Kidney (tissue), 14 donors: ENCODE measurements around the gene NRCAM. TPM values are rescaled to one million over a fixed set of nuclear protein-coding genes. Genes with fewer than 3 reads are reported as not detected.

ENCODE experiments used
- DNase-seq, 5 donors: peaks; one replicate each; pipeline ENCODE4 v3.0.0-alpha.2; 2013 to 2020
- FAIRE-seq: peaks from 2 replicates; lab custom pipeline; 2012; peaks lifted over from hg19 to GRCh38; lab: Jason Lieb, UNC
- H3K27ac ChIP-seq, 2 donors: one replicate each; pipeline ENCODE4 v1.7.0; 2013; ENCODE audit warnings: low read depth in 2 of 2, low read length in 2 of 2, inconsistent platforms in 1 of 2
- H3K27me3 ChIP-seq: one replicate; pipeline ENCODE4 v1.7.1; 2013; ENCODE audit warnings: low read length, inconsistent platforms; ENCODE audit not compliant: control insufficient read depth, insufficient read depth
- H3K36me3 ChIP-seq, 3 donors: one replicate each; pipeline versions ENCODE4 v1.7.0 to v1.7.1; 2013; ENCODE audit warnings: low read length in 3 of 3, control low read depth in 1 of 3, inconsistent platforms in 1 of 3; ENCODE audit not compliant: insufficient read depth in 3 of 3, control insufficient read depth in 2 of 3
- H3K4me1 ChIP-seq, 3 donors: one replicate each; pipeline versions ENCODE4 v1.7.0 to v1.7.1; 2013; ENCODE audit warnings: low read length in 3 of 3, inconsistent platforms in 1 of 3, low read depth in 1 of 3; ENCODE audit not compliant: control insufficient read depth in 2 of 3, insufficient read depth in 2 of 3
- H3K4me3 ChIP-seq, 3 donors: one replicate each; pipeline versions ENCODE4 v1.7.0 to v1.8.1; 2013; ENCODE audit warnings: low read length in 3 of 3, control low read depth in 1 of 3, inconsistent platforms in 1 of 3
- H3K9ac ChIP-seq, 3 donors: one replicate each; pipeline versions ENCODE4 v1.7.0 to v1.7.1; 2013; ENCODE audit warnings: low read length in 3 of 3, control low read depth in 1 of 3, inconsistent platforms in 1 of 3
- H3K9me3 ChIP-seq, 3 donors: one replicate each; pipeline versions ENCODE4 v1.7.0 to v1.7.1; 2013; ENCODE audit warnings: low read length in 3 of 3, control low read depth in 1 of 3, inconsistent platforms in 1 of 3; ENCODE audit not compliant: control insufficient read depth in 2 of 3, insufficient read depth in 1 of 3
- intact Hi-C: fragments of 100-400 bp; cut with DNase I; formaldehyde crosslinking; loops from one replicate; pipeline ENCODE4 v1.11.1; 2022
- polyA plus RNA-seq: library from polyadenylated mRNA; stranded (reverse); fragments of 350-450 nt; fragmentation: Illumina TruSeq; extraction: RNeasy Lipid Tissue Mini Kit (QIAGEN cat#74804); gene quantifications from one replicate; pipeline ENCODE4 v1.2.3, GENCODE V29; 2014; ENCODE audit warnings: low read depth, low replicate concordance; ENCODE audit not compliant: insufficient read depth
- total RNA-seq: library from RNA; stranded (reverse); fragmentation: NEBNext Ultra II Directional; extraction: Animal tissue kit (Norgen Biotek cat#: 25700); gene quantifications from one replicate; pipeline ENCODE4 v1.2.1, GENCODE V29; 2021
- TF ChIP-seq, protein P1 (sequence below): IDR thresholded peaks from 3 replicates; pipeline ENCODE4 v1.5.1; 2012; ENCODE audit warnings: mild to moderate bottlenecking, moderate library complexity, borderline replicate concordance; ENCODE audit not compliant: insufficient read depth; ENCODE audit errors: extremely low read depth
- donor health status: control.
- donor health status: control.
- donor health status: control.
- donor health status: control.
- donor health status: control.
- donor health status: DM: yes; HTN: yes; CAD: no.
- donor health status: Normal renal cell carcinoma (clear cell type).

Gene NRCAM
- total and polyA plus RNA-seq, 2 donors from 2014 or later, result 16.8 to 20.6 TPM

DNA sequence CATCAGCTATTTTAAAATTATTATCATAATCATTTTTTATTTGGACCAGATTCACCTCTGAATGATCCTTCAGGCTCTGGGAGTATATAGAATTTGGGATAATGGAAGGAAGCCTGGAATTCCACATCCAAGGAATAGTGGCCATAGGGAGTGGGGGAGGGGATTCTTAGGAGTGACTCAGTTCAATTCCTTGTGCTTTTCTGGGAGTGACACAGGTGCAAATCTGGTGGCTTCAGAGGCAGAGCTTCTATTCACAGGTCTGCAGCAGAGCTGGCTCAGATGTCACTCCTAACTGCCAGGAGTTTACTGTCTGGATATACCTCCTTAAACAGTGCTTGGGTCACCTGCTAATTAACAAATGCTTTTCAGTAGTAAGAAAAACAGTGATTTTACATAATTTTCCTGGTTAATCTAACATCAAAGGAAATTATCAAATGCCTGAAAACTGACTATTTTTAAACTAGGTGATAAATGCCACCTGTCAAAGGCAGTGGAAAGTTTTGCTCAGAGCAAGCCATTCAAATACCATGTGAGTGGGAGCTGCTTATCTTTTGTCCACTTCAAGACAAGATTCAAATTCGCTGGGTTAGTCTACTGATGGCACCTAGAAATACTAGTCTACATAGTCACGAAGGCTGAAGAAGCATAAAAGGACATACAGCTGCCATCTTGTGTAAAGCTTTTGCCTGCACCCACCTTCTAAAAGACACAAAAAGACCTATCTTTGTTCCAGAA is 219.4 kb downstream of the NRCAM start:
- Histone ChIP-seq H3K4me3 (no peak overlapping the region), H3K4me1 (no peaks in the 10 kb centered on the region), H3K9ac (no peak overlapping the region), H3K27me3 (no peaks in the 10 kb centered on the region), H3K27ac (no peak overlapping the region), H3K9me3 (no peaks in the 10 kb centered on the region), H3K36me3 (no peaks in the 10 kb centered on the region)
- DNase-seq (no peak), FAIRE-seq (no peak)
- TF ChIP-seq, protein P1, sequence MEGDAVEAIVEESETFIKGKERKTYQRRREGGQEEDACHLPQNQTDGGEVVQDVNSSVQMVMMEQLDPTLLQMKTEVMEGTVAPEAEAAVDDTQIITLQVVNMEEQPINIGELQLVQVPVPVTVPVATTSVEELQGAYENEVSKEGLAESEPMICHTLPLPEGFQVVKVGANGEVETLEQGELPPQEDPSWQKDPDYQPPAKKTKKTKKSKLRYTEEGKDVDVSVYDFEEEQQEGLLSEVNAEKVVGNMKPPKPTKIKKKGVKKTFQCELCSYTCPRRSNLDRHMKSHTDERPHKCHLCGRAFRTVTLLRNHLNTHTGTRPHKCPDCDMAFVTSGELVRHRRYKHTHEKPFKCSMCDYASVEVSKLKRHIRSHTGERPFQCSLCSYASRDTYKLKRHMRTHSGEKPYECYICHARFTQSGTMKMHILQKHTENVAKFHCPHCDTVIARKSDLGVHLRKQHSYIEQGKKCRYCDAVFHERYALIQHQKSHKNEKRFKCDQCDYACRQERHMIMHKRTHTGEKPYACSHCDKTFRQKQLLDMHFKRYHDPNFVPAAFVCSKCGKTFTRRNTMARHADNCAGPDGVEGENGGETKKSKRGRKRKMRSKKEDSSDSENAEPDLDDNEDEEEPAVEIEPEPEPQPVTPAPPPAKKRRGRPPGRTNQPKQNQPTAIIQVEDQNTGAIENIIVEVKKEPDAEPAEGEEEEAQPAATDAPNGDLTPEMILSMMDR, result no peak
- intact Hi-C loops, result no loop called here

DNA sequence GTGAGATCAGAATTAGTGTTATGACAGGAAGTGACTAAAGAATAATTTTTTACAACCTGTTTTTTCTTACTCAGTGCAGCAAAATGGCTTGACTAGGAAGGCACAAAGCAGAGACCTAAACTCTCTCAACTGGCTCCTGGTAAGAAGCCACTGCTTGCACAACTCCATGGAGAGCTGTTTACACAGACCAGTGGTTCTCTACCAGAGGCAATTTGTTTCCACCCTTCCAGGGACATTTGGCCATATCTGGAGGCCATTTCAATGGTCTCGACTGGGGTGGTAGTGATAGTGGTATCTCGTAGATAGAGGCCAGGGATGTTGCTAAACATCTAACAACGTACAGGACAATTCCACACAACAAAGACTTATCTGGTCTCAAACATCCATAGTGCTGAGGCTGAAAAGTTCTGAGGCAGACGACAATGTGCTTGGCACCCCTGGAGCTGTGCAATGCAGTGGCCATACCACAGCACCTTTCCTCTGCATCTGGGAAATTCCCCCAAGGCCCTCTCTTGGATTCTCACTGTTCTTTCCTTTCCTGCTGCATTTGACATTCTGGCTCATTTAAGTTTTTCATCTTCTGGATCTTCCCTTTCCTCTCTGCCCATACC is 220.7 kb downstream of the NRCAM start:
- intact Hi-C loops, result no loop called here
- FAIRE-seq, result no peak
- no peak overlapping the region for H3K4me3 ChIP-seq
- DNase-seq, result no peak
- no peak overlapping the region for H3K27ac ChIP-seq
- H3K9me3 ChIP-seq, result no peaks in the 10 kb centered on the region
- TF ChIP-seq, protein P1, result no peak
- H3K9ac ChIP-seq, result no peak overlapping the region
- H3K4me1 ChIP-seq, result no peaks in the 10 kb centered on the region
- no peaks in the 10 kb centered on the region for H3K36me3 ChIP-seq
- H3K27me3 ChIP-seq, result no peaks in the 10 kb centered on the region

DNA sequence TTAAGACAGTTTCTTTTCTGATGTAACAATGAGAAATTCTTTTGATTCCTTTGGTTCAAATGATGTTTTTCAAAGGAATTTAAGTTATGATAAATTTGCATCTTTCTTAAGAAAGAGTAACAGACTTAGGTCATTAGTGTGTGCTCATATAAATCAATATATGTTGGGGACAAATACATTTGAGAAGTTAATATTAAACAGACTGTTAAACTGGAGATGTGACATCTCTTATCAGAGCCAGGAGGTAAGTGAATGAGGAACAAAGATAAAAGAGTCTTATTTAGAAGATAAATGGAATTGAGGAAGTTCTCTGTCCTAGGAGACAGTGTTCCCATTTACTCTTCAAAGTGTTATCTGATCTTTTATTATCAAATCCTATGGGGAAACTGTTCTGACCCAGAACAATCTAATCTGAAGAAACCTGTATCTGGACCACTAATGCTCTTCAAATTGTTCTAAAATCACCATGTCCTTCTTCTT is 221.2 kb downstream of the NRCAM start:
- Histone ChIP-seq H3K27ac (no peak overlapping the region), H3K4me3 (no peak overlapping the region), H3K36me3 (no peaks in the 10 kb centered on the region), H3K9me3 (no peaks in the 10 kb centered on the region), H3K27me3 (no peaks in the 10 kb centered on the region), H3K9ac (no peak overlapping the region), H3K4me1 (no peaks in the 10 kb centered on the region)
- FAIRE-seq, result no peak
- TF ChIP-seq, protein P1, result no peak
- intact Hi-C loops, result no loop called here
- no peak for DNase-seq
